Breast epithelium (tissue), 4 donors: ENCODE measurements around the gene RNF130. TPM values are rescaled to one million over a fixed set of nuclear protein-coding genes. Genes with fewer than 3 reads are reported as not detected.

Experiments used
- DNase-seq, 2 donors: peaks; one replicate each; pipeline ENCODE4 v3.0.0-alpha.2; 2019; ENCODE audit warnings: low spot score in 2 of 2
- H3K27ac ChIP-seq, 2 donors: fragments of 200-600 bp; sonication (generic) in 1 of 2; one replicate each; pipeline ENCODE4 v1.5.1; 2016 to 2019; ENCODE audit warnings: mild to moderate bottlenecking in 1 of 2
- H3K27me3 ChIP-seq, 2 donors: fragments of 200-600 bp; sonication (generic) in 1 of 2; one replicate each; pipeline versions ENCODE4 v1.5.1 to v1.6.0; 2017 to 2019; ENCODE audit warnings: control low read depth in 1 of 2, mild to moderate bottlenecking in 1 of 2
- H3K36me3 ChIP-seq: fragments of 200-600 bp; one replicate; pipeline ENCODE4 v1.5.1; 2019
- H3K4me1 ChIP-seq, 2 donors: fragments of 200-600 bp; sonication (generic); one replicate each; pipeline ENCODE4 v1.5.1; 2016 to 2019; ENCODE audit warnings: control low read depth in 1 of 2
- H3K4me3 ChIP-seq, 3 donors: fragments of 200-600 bp; sonication (generic); 1 replicate in 2 of 3; 2 replicates in 1 of 3; pipeline ENCODE4 v1.5.1; 2016 to 2019; ENCODE audit warnings: mild to moderate bottlenecking in 3 of 3, moderate library complexity in 2 of 3
- H3K9me3 ChIP-seq, 2 donors: fragments of 200-600 bp; sonication (generic) in 1 of 2; one replicate each; pipeline ENCODE4 v1.5.1; 2016 to 2019; ENCODE audit warnings: control low read depth in 1 of 2
- POLR2A ChIP-seq: fragments of 450-650 bp; IDR thresholded peaks from one replicate; pipeline ENCODE4 v1.6.1; 2016; ENCODE audit warnings: antibody characterized with exemption, mild to moderate bottlenecking, moderate library complexity
- POLR2AphosphoS5 ChIP-seq, 3 donors: sonication (generic); formaldehyde crosslinking; IDR thresholded peaks; one replicate each; pipeline ENCODE4 v1.6.1; 2017; ENCODE audit warnings: antibody characterized with exemption in 3 of 3
- intact Hi-C: fragments of 100-400 bp; cut with DNase I; formaldehyde crosslinking; loops from one replicate; pipeline ENCODE4 v1.15.1; 2023; ENCODE audit warnings: low total_unique reads
- total RNA-seq, 3 donors: library from RNA; depleted of rRNA; stranded (reverse); fragments of >200 nt; gene quantifications; one replicate each; pipeline ENCODE4 v1.1.0, GENCODE V29; 2016
- TF ChIP-seq, protein P1 (sequence below), 3 donors: fragments of 450-650 bp; IDR thresholded peaks; one replicate each; pipeline ENCODE4 v1.5.1; 2016 to 2017; ENCODE audit warnings: antibody characterized with exemption in 3 of 3, mild to moderate bottlenecking in 3 of 3, moderate library complexity in 3 of 3

Gene RNF130
- total RNA-seq, 3 donors from 2014 or later: 114 to 267 (median 143) TPM

DNA sequence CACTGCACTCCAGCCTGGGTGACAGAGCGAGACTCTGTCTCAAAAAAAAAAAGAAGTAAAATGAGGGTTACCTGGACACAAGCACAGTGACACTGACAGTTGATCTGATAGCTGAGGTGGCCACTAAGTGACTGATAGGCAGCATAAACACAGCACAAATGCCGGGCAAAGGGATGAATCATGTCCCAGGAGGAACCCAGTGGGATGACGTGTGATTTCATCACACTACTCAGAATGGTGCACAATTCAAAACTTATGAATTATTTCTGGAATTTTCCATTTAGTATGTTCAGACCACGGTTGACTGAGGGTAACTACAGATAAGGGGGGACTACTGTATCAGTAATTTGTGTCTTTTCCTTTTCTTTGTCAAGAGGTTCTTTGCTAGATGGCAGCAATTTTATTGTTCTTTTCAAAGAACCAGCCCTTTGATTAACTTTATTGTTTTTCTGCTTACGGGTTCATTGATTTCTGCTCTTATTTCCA lies 34.3 kb upstream of the RNF130 start:
- TF ChIP-seq POLR2A (no peak), POLR2AphosphoS5 (IDR thresholded peaks at IDR 0.05) (no peak)
- TF ChIP-seq, protein P1, sequence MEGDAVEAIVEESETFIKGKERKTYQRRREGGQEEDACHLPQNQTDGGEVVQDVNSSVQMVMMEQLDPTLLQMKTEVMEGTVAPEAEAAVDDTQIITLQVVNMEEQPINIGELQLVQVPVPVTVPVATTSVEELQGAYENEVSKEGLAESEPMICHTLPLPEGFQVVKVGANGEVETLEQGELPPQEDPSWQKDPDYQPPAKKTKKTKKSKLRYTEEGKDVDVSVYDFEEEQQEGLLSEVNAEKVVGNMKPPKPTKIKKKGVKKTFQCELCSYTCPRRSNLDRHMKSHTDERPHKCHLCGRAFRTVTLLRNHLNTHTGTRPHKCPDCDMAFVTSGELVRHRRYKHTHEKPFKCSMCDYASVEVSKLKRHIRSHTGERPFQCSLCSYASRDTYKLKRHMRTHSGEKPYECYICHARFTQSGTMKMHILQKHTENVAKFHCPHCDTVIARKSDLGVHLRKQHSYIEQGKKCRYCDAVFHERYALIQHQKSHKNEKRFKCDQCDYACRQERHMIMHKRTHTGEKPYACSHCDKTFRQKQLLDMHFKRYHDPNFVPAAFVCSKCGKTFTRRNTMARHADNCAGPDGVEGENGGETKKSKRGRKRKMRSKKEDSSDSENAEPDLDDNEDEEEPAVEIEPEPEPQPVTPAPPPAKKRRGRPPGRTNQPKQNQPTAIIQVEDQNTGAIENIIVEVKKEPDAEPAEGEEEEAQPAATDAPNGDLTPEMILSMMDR (IDR thresholded peaks at IDR 0.05): no peak
- intact Hi-C loops: no loop called here
- H3K9me3 ChIP-seq: peaks cover 5 to 13% of the 10 kb centered on the region in 2 donors
- DNase-seq: no peak
- no peak overlapping the region for H3K27ac ChIP-seq
- no peak overlapping the region for H3K4me3 ChIP-seq
- H3K36me3 ChIP-seq: no peaks in the 10 kb centered on the region
- no peaks in the 10 kb centered on the region for H3K4me1 ChIP-seq
- no peaks in the 10 kb centered on the region for H3K27me3 ChIP-seq

DNA sequence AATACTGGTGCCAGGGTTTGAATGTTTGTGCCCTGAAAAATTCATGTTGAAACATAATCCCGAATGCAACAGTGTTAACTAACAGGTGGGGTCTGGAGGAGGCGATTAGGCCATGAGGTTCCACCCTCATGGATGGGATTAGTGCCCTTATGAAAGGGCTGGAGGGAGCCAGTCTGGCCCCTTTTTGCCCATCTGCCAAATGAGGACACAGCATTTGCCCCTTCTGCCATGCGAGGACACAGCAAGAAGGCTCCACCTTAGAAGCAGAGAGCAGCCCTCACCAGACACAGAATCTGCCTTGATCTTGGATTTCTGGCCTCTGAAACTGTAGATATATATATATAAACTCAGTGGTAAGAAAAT lies 32.6 kb upstream of the RNF130 start:
- intact Hi-C loops: no loop called here

DNA sequence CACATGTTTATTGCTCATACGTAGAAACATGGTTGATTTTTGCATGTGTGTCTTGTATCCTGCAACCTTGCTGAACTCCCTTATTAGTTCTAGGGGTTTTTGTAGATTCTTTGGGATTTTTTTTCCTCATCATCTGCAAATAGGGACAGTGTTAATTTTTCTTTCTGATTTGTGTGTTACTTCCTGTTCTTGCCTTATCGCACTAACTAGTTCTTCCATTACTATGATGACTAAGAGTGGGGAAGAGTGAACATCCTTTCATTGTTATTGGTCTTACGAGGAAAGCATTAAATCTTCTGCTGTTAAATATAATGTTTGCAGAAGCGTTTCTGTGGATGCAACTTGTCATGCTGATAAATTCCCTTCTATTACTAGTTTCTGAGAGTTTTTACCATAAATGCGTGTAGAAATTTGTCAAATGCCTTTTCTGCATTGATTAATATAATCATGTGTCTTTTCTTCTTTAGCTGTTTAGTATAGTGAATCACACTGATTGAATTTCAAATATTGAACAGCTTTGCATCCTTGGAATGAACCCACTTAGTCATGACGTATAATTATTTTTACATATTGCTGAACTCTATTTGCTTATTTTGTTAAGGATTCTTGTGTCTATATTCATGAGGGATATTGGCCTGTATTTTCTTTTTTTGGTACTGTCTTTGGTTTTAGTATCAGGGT lies 32.1 kb upstream of the RNF130 start:
- Histone ChIP-seq H3K4me3 (no peak overlapping the region), H3K4me1 (no peaks in the 10 kb centered on the region), H3K36me3 (no peaks in the 10 kb centered on the region), H3K27ac (no peak overlapping the region), H3K9me3 (peaks cover 5 to 13% of the 10 kb centered on the region in 2 donors), H3K27me3 (no peaks in the 10 kb centered on the region)
- TF ChIP-seq, protein P1 (IDR thresholded peaks at IDR 0.05): no peak
- TF ChIP-seq POLR2A: no peak
- no peak for DNase-seq
- intact Hi-C loops: no loop called here

More for the DNA sequence above, 32.6 kb upstream of the RNF130 start:
- TF ChIP-seq POLR2AphosphoS5 (IDR thresholded peaks at IDR 0.05): no peak
- TF ChIP-seq POLR2A: no peak
- TF ChIP-seq, protein P1 (IDR thresholded peaks at IDR 0.05): no peak
- Histone ChIP-seq H3K36me3 (no peaks in the 10 kb centered on the region), H3K9me3 (peaks cover 5 to 13% of the 10 kb centered on the region in 2 donors), H3K27ac (no peak overlapping the region), H3K27me3 (no peaks in the 10 kb centered on the region), H3K4me3 (no peak overlapping the region), H3K4me1 (no peaks in the 10 kb centered on the region)
- DNase-seq: peak in 1 of 2 donors; percentile 7

DNA sequence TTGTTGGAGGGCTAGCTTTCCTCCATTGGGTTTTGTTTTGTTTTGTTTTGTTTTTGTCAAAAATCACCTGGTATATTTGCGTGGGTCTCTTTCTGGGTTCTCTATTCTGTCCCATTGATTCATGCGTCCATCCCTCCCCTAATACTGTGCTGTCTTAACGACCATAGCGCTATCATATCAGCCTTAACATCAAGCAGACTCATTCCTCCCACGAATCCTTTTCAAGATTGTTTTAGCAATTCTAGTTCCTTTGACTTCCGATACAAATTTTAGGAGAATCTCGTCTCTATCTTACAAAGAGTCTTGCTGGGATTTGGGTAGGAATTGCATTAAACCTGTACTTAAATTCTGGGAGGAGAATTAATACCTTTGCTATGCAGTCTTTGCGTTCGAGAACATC lies 31.1 kb upstream of the RNF130 start:
- no peak for DNase-seq
- no peaks in the 10 kb centered on the region for H3K36me3 ChIP-seq
- no peaks in the 10 kb centered on the region for H3K4me1 ChIP-seq
- H3K4me3 ChIP-seq: no peak overlapping the region
- H3K27ac ChIP-seq: no peak overlapping the region
- intact Hi-C loops: no loop called here
- no peak for TF ChIP-seq POLR2A
- no peak for TF ChIP-seq POLR2AphosphoS5 (IDR thresholded peaks at IDR 0.05)
- TF ChIP-seq, protein P1 (IDR thresholded peaks at IDR 0.05): no peak
- peaks cover 4 to 11% of the 10 kb centered on the region in 2 donors for H3K9me3 ChIP-seq
- H3K27me3 ChIP-seq: no peaks in the 10 kb centered on the region

DNA sequence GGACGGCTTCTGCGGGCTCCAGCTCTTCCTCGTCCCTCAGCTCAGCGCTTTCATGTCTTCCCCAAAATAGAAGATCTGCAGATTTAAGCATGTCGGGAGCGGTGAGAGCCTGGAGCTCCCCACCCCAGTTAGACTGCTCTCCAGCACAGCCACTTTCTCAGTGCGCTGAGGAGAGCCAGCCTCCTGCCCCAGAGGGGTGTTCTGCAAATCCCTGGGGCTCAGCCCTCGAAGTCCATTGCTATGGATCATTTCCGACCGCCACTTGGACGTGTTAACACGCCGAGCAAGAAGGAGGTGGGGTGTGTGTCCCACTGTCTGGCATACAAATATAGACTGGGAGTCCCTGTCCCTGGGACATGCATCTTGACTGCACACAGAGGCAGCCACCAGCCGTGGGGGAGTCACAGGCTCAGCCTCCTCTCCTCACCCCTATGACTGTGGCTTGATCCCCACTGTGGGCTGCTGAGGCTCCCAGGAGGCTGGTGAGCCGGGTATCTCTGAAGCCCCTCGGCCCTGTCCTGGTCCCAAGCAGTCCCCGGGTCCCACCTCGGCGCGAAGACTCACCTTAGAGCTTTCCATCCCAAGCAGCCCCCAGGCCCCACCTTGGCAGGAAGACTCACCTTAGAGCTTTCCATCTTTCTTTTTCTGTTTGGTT lies 30.0 kb upstream of the RNF130 start:
- Histone ChIP-seq H3K36me3 (no peaks in the 10 kb centered on the region), H3K9me3 (peaks cover 0 to under 1% of the 10 kb centered on the region in 2 donors), H3K27ac (no peak overlapping the region), H3K4me1 (no peaks in the 10 kb centered on the region), H3K27me3 (no peaks in the 10 kb centered on the region), H3K4me3 (no peak overlapping the region)
- peak in 1 of 2 donors; percentile 34 for DNase-seq
- TF ChIP-seq POLR2AphosphoS5 (IDR thresholded peaks at IDR 0.05) (no peak), POLR2A (no peak)
- TF ChIP-seq, protein P1 (IDR thresholded peaks at IDR 0.05): no peak
- intact Hi-C loops: no loop called here
